Medulla oblongata (tissue), 1 donor: ENCODE measurements around the gene WNT7B.

Experiments used
- DNase-seq: peaks from one replicate; pipeline ENCODE4 v3.0.0-alpha.2; 2015; ENCODE audit errors: extremely low spot score

Gene WNT7B

DNA sequence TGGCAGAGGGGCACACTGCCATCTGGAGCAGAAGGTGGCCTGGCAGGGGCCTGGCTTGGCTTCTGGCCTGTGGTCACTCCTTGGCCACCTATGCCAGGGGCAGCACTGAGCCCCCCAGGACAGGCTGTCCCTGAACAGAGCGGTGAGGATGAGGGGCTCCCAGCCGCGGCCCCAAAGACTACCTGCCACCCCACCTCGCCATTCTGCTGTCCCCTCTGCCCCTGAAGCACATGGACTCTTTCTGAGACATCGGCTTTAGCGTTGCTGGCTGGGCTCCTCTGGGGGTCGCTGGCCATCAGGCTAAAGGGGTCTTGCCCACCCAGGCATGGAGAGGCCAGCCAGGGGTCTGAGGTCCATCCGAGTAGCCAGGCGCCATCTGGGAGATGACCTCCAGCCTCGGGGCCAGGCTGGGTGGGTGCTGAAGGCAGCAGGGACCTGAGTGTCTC is 87.8 kb downstream of the WNT7B start:
- DNase-seq = no peak

DNA sequence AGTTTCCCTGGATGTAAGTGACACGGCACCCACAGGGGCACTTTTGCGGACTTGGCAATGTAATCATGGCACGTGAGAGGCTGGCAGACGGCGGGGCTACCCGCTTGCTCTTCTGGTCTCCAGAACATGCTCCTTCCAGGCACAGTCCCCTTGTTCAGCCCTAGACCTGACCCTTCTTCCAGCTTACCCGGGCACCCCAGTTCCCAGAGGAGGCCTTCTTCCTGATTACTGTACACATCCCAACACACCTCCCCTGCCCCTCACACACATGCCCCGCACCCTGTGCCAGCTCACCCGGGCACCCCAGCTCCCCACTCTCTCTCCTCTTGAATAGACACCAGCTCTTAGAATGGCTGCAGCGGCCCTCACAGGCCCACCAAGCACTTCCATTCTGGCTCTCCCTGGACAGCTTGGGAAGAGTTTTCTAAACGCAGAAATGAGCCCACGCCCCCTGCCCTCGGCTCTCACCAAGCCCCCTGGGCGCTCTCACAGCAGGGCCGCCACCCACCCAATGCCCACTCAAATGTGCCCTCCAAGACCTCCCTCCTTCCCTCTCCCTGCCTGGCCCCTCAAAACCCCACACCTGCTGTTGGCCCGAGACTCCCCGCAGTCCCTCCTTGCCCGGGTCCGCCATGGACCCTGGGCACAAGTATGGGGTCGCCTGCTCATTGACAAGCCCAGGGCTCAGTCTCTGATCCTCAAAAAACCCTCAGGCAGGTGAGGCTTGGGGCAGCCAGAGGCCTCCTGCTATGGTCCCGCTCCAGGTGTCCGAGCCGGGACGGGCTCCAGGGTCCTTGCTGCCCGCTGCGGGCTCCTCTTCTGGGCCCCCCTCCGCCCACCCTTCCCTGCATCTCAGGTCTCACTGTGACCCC is 88.5 kb downstream of the WNT7B start:
- DNase-seq = no peak

DNA sequence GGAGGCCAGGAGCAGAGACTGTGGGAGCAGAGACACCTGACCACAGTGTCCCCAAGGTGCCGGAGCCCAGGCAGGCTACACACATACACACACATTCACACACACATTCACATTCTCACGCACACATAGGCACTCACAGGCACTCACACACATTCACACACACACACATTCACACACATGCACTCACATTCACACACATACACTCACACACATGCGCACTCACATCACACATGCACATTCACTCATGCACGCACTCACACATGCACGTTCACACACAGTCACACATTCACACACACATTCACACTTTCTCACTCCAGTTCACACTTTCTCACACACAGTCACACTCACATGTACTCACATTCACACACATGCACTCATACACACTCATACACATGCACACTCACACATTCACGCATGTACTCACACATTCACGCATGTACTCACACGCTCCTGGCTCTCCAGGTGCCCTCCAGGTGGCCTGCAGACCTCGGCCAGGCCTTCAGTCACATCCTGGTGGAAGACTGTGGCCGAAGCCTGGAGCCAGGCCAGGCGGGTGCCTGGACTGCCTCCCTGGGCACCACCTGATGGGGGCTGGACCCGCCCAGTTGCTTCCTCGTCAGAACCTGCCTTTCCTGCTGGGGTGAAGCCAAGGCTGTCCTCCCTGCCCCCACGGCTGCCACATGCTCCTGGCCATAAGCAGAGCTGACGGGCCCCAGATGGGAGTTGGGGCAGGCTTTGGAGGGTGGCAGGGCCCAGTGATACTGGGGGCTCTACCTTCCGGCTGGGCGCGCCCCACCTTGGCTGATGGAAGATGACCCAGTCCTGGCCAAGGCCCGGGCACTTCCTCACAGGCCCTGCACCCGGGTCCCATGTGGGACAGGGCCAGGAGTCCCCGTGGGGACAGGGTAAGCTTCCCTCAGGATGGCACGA is 89.5 kb downstream of the WNT7B start:
- no peak for DNase-seq

DNA sequence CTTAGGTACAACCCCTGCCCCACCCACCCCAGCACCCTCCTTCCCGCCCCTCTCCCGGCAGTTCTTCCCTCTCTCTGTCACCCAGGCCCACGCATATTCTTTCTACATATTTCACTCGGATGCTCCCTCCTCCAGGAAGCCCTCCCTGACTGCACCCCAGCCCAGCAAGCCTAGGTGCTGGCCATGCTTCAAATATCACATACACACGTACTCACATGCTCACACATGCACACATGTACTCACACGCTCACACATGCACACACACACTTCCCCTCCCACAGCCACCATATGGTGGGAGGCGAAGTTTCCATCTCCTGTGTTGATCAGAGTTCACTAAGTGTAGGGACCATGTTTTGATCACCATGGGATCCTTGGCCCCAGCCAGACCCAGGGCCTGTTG is 90.4 kb downstream of the WNT7B start:
- no peak for DNase-seq

DNA sequence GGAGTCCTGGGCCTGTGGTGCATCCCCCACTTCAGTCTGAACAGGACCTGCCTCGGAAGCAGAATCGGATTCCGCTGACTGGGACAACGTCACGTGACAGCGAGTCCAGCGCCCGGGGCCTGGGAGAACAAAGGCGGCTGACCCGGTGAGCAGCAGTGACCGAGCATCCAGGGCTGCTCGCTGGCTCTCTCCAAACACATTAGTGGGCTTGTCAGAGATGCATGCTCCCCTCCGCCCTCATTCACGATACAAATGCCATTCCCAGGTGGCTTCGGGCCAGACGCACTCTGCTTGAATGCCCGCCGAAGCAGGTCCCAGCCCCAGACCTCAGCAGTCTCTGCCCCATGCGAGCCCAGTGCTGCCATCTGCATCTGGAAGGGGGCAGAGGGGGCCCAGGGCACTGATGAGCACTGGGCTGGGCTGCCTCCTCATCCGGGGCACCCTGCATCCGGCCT is 91.0 kb downstream of the WNT7B start:
- DNase-seq = peak; percentile 61

DNA sequence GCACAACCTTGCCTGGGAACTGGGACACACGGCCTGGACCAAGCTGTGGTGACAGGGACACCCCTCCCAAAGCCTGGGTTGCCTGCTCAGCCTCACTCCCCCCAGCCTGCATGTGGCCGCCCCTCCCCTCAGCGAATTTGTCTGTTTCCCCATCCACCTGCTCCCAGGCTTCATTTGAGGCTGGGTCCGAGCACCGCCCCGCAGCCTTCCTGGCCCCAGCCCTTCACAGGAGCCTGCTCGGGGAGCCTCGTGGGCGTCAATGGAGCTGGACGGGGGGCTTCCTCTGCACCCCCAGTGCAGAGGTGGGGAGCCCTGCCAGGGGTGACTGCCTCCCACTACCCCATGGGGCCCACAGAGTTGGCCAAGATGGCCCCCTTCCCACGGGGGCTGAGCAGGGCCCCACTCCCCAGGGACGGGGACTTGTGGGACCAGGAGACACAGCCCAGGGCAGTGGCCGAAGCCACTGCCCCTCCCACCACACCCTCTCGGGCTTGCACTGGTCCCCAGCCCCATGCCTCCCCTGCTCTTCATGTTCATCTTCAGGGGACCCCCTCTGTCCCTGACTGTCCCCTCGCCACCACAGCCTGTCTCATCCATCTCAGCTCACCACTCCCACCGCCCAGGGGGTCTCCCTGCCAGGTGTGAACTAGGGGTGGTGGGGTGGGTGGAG is 91.7 kb downstream of the WNT7B start:
- no peak for DNase-seq

DNA sequence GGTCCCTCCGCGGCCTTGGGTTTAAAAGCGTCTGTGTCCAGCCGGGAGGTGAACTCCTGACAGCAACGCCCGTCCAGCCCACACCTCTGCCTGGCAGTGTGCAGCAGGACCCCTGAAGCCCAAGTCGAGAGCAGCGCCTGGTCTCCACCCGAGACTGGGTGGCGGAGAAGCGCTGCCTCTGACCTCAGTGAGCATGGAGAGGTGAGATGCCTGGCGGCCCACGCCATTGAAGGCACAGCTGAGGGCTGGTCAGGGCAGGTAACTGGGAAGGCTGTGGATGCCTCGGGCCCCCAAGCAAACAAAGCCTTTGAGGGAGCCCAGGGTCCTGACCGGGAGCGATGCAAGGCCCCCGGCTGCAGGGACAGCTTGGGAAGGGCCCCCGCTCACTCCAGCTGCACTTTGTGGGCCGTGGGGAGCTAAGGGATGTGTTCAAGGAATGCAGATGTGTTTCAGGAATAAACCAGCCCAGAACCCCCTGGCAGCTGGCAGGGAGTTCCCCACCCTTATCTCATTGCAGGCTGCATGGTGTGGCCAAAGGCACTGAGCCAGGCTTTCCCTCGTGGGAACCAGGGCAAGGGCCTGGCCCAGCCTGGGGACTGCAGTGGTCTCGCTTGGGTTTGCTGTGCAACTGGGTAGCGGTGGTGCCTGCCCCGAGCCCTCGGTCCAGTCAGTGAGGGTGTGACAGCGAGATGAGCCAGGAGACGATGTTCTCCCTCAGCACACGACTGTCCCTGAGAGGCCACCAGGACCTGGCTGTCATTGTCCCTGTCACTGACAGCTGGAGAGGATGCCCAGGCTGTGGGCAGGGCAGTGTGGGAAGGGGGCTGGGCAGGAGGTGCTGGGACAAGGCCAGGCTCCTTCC is 92.5 kb downstream of the WNT7B start:
- no peak for DNase-seq

DNA sequence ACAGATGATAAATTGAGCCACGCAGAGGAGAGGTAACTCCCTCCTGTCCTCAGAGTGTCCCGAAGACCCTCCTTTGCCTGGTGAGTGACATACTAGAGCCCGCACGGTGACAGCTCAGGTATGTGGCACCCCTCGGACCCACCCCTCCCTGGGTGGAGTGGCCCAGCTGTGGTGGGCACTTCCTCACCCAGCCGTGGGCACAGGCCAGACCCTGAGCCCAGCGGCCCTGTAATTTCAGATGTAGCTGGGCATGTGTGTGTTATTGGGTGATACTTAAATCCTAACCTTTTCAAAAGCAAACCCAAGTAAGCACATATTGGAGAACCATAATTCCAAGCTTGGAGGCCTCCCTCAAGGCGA is 93.2 kb downstream of the WNT7B start:
- DNase-seq = no peak

DNA sequence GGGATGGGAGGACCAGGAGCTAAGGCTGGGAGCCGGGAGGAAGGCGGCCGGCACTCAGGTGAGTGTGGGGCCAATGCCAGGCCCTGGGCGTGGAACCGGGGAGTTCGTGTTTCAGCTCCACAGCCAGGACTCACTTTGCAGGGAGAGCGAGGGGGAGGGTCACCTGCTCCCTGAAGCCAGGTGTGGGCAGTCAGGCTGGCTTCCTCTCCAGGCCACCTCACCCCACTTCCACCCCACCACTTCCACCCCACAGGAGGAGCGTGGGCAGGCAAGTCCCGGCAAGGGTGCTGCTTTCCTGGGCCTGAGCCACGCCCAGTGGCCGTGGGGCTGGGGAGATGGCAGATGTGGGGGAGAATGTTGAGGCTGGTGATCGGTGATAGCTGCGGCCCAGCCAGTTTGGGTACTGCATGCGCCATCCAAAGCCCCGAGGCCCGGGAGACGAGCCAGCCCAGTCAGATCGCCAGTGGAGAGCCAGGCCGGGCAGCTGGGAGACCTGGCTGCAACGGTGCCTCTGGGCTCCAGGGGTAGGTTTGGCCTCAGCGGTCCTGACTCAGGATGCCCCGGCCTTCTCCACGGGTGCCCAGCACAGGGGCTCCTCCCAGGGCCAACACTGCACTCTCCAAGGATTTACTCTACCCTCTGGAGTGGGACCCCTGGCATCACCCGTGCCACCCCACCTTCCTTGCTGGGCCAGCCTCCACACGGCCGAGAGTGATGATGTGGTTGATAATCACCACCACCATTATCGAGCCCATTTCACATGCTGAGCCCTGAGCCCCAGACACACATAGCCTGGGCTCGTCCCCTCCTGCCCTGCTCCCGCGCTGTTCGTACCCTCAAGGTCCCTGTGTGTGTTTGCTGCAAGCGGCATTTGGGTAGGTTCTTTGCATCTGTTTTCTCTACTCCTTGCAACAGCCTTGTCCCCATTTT is 93.8 kb downstream of the WNT7B start:
- no peak for DNase-seq

DNA sequence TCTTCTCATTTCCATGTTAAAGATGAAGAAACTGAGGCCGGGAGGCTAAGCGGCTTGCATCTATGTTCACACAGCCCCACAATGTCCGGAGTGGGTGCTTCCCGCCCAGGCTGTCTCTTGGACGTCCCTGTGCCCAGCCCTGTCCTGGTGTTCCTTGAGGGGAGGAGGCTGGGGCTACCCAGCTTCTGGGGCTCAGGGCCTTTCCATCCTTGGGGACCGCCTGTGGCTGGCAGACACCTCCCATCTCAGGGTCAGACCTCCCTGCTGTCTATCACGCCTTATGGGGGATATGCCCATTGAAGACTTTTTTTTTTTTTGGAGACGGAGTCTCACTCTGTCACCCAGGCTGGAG is 95.5 kb downstream of the WNT7B start:
- DNase-seq = no peak

DNA sequence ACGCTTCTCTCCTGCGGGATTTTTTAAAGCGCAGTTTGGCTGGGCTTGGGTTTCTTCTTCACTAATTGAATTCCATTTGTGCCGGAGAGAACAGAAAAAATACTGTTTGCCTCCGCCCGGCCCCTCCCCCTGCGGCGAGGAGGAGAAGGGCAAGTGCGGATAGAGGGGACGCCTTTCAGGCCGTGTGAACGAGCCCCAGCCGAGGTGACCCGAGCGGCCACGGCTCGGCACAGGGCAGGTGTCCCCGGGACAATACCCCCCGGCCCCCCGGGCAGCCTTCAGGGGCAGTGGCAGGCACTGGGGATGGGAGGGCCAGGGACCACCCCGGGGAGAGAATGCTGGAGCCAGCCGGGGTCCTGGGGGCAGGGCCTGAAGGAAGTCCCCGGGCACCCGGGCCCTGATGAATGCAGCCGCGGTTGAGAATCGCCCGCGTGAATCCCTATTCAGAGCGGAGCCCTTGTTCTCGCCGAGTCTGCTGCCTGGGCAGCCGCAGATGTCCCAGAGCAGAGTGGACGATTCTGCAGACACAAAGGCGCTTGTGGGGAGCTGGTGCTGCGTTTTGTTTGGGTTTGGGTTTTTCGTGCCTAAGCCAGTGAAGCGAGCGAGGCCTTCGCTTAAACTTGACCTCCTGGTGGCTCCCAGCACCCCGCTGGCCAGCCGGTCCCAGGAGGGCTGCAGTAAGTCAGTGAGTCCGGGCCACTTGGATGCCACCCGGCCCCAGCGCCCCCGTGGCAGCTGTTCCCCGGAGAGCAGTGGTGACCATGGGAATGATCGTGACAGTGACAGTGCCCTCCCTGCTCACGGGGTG is 96.0 kb downstream of the WNT7B start:
- peak; percentile 48 for DNase-seq

DNA sequence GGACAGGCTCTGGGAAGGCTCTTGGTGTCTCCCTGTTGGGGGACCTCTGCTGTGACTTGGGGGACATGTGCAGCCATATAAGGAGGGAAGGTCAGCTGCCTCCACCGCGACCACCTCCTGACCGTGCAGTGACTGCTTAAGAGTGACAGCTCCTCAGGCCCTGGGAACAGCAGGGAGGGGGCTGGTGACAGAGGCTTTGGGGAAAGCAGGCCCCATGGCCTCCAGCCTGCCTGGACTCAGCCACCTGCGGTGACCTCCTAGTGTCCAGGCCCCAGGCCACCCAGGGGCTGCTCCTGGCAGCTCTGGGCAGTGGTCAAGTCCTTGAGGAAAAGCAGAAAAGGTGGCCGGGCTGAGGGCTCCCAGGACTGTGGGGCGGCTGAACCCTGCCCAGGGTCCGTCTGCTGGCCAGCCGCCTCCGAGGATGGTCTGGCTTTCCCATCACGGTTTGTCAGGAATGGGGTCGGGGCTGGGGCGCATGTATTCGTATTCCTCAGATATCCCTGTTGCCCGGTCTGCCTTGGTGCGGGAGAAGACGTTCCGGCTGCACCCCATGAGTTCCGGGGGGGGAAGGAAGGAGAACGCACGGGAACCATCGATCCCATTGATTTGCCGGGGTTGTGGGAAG is 96.8 kb downstream of the WNT7B start:
- no peak for DNase-seq

DNA sequence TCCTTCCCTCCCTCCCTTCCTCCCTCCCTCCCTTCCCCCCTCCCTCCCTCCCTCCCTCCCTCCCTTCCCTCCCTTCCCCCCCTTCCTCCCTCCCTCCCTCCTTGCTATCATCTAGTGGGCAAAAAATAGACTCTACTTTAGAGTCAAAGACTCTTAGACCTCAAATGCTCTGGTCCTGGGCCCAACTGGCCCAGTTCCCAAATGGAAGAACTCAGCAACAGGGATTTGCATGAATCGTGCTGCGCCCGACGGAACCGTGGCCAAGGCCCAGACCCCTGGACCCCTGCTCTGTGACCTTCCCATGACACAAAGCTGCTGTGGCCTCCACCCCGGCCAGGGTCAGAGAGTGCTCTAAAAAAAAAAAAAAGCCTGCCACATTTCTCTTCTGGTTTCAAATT is 97.4 kb downstream of the WNT7B start:
- no peak for DNase-seq

DNA sequence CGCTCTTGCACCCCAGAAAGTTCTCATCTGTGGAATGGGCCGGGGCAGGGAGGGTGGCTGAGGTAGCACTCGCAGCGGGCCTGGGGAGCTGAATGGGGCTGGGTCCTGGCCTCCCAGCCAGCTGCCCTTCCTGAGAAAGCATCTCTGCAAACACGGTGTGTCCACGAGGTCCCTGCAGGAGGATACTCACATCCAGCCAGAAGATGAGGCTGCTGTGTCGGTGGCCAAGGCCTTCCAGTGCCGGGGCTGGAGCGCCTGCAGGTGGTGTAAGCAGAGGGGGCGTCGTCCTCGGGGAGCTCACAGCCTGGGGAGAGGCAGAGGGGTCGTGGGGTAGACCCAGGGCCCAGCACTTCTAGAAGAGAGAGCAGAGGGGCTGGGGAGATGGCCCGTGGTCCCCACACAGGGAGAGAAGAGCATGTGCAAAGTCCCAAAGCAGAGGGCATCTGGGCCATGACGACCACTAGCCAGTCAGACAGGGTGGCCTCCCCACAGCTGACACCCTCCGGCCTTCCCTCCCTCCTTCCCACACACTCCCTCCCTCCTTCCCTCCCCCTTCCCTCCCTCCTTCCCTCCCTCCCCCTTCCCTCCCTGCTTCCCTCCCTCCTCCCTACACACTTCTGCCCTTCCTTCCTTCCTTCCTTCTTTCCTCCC is 97.9 kb downstream of the WNT7B start:
- no peak for DNase-seq

DNA sequence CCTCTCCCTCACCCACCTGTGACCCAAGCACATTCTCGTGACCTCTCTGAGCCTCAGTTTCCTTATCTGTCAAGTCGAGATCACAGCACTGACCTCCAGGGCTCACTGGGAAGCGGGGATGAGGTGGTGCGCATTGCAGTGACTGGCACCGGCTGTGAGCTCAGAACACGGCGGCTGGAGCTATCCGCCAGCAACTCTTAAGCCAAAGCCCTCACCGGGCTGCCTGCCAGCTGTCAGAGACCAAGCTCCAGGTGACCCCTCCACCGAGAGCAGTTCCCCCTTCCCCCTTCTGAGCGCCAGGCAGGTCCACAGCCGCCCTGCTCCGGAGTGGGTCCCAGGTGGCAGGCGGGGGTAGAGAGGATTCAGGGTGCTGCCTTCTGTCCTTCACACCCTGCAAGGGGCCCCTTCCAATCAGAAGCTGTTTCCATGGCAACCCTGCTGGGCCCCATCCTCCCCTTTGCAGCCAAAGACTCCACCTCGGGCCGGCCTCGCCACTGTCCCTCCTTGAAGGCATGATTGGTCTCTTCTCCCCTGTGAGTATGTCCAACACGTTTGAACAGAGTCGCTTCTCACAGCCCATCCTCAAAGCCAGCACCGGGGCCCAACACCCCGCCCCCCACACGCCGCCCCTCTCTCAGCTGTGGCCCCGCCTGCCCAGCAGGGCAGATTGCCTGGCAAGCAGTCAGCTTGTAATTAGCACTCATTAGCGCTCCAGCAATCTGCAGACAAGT is 98.7 kb downstream of the WNT7B start:
- no peak for DNase-seq

DNA sequence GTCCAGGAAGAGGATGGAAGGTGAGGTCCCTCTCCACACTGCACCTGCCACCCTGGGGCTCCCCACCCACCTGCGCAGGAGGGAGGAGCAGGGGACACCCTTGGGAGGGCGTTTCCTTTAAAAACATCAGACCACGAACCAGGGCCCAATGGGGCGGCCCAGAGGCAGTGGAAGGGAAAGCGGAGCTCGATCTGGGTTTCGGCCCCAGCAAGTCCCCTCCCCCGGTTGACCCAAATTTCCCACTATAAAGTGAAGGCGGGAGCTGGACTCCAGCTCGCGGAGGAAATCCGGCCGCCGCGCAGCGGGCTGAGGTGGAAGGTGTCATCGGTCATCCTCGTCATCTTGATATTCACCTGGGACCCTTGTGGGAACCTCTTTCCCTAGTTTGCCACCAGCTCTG is 99.3 kb downstream of the WNT7B start:
- no peak for DNase-seq

DNA sequence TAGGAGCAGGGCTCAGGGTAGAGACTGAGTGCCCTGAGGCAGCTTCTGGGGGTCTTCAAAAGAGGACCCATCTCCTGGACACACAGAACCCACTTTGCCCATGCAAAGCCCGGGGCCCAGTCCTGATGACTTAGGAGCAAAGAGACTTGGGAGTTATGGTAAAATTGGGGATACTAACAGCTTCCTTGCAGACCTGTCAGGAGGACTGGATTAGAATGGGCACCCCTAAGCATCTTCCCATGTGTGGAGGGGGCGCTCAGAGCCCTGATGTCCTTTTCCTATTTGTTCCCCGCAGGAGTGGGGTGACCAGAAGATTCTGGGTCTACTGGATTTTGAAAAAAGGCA is 100.0 kb downstream of the WNT7B start:
- no peak for DNase-seq
